ENCODE results near the gene MYL6B. TPM values are rescaled to one million over a fixed set of nuclear protein-coding genes. Genes with fewer than 3 reads are reported as not detected.

Gene MYL6B
- total RNA-seq, 2 donors from 2014 or later: 18.6 to 19.1 TPM

GRCh38 chr12:56126732-56127239, 25.6 kb upstream of the MYL6B start:
- intact Hi-C loops (cut with DNase I): loop anchor here (5.0 kb wide), 1 partner anchor 36 kb away; no protein-coding TSS in a partner anchor
- Histone ChIP-seq H3K4me1 (peaks cover 14% of the 10 kb centered on the region), H3K27me3 (no peaks in the 10 kb centered on the region), H3K27ac (peak overlapping the region; percentile 81), H3K36me3 (no peaks in the 10 kb centered on the region), H3K9me3 (no peaks in the 10 kb centered on the region), H3K9ac (ENCODE audit: low read depth in 2 of 2, low read length in 2 of 2) (peak overlapping the region; percentile 38 to 100), H3K4me3 (no peak overlapping the region)
- no peak for DNase-seq
- no peak for TF ChIP-seq CTCF (IDR thresholded peaks at IDR 0.05)

GRCh38 chr12:56127485-56127887, 24.9 kb upstream of the MYL6B start:
- H3K36me3 ChIP-seq: no peaks in the 10 kb centered on the region
- intact Hi-C loops (cut with DNase I): loop anchor here (5.0 kb wide), 1 partner anchor 35 kb away; no protein-coding TSS in a partner anchor
- peak overlapping the region; percentile 90 for H3K4me3 ChIP-seq
- H3K27ac ChIP-seq: peak overlapping the region; percentile 81
- H3K27me3 ChIP-seq: no peaks in the 10 kb centered on the region
- H3K4me1 ChIP-seq: peaks cover 14% of the 10 kb centered on the region
- peak overlapping the region; percentile 38 to 100 for H3K9ac ChIP-seq (ENCODE audit: low read depth in 2 of 2, low read length in 2 of 2)
- H3K9me3 ChIP-seq: no peaks in the 10 kb centered on the region
- no peak for TF ChIP-seq CTCF (IDR thresholded peaks at IDR 0.05)
- DNase-seq: no peak

GRCh38 chr12:56127888-56128669, 24.3 kb upstream of the MYL6B start, which contains the start of gene ESYT1:
Gene ESYT1, plus strand, starts transcription at chr12:56128267. Its CDS starts 53 bp downstream, at chr12:56128320.
- TF ChIP-seq CTCF (IDR thresholded peaks at IDR 0.05): no peak
- DNase-seq: peak; percentile 99
- peak within 1 kb of the TSS; percentile 81 for H3K27ac ChIP-seq
- H3K36me3 ChIP-seq: no peaks in the 10 kb centered on the region
- peak within 1 kb of the TSS; percentile 95 to 100 for H3K9ac ChIP-seq (ENCODE audit: low read depth in 2 of 2, low read length in 2 of 2)
- H3K4me3 ChIP-seq: peak within 1 kb of the TSS; percentile 90
- peaks cover 14% of the 10 kb centered on the region for H3K4me1 ChIP-seq
- intact Hi-C loops (cut with DNase I): loop anchor here (5.0 kb wide), 1 partner anchor 34 kb away; no protein-coding TSS in a partner anchor
- H3K9me3 ChIP-seq: no peaks in the 10 kb centered on the region
- H3K27me3 ChIP-seq: no peaks in the 10 kb centered on the region

- intact Hi-C loops (cut with DNase I): loop anchor here (5.0 kb wide), 1 partner anchor 34 kb away; no protein-coding TSS in a partner anchor
- peak; percentile 44 for DNase-seq
- TF ChIP-seq CTCF (IDR thresholded peaks at IDR 0.05): no peak
Observed at GRCh38 chr12:56128670-56129205, 23.6 kb upstream of the MYL6B start.

GRCh38 chr12:56129206-56129941, 23.0 kb upstream of the MYL6B start:
- Histone ChIP-seq H3K36me3 (peaks cover 5% of the 10 kb centered on the region), H3K9ac (ENCODE audit: low read depth in 2 of 2, low read length in 2 of 2) (peak overlapping the region; percentile 95 to 100), H3K4me1 (peaks cover 14% of the 10 kb centered on the region), H3K27me3 (no peaks in the 10 kb centered on the region), H3K27ac (peak overlapping the region; percentile 77), H3K4me3 (peak overlapping the region; percentile 90), H3K9me3 (no peaks in the 10 kb centered on the region)
- TF ChIP-seq CTCF (IDR thresholded peaks at IDR 0.05): no peak
- peak; percentile 74 for DNase-seq
- intact Hi-C loops (cut with DNase I): loop anchor here (5.0 kb wide), 1 partner anchor 33 kb away; no protein-coding TSS in a partner anchor

More at GRCh38 chr12:56128670-56129205, 23.6 kb upstream of the MYL6B start:
- H3K4me1 ChIP-seq: peaks cover 14% of the 10 kb centered on the region
- H3K9me3 ChIP-seq: no peaks in the 10 kb centered on the region
- peak overlapping the region; percentile 77 for H3K27ac ChIP-seq
- H3K36me3 ChIP-seq: no peaks in the 10 kb centered on the region
- peak overlapping the region; percentile 95 to 100 for H3K9ac ChIP-seq (ENCODE audit: low read depth in 2 of 2, low read length in 2 of 2)
- peak overlapping the region; percentile 90 for H3K4me3 ChIP-seq
- no peaks in the 10 kb centered on the region for H3K27me3 ChIP-seq
